Esophagus mucosa (tissue), 1 donor: Measurements from ENCODE around the gene PLOD2. TPM values are rescaled to one million over a fixed set of nuclear protein-coding genes. Genes with fewer than 3 reads are reported as not detected.
"Not testable (repeated sequence)": the region's sequence is repeated elsewhere in the genome, so short reads cannot be mapped to it uniquely, and the experiment has no call there.

Experiments
- ATAC-seq: fragments of 200-7000 bp; cut with Tn5 transposase; one replicate; pipeline ENCODE4 v1.9.1; 2020
- total RNA-seq: library from RNA; stranded (reverse); gene quantifications from one replicate; pipeline ENCODE4 v1.2.4, GENCODE V29; 2023
- donor health status: DM: yes; HTN: yes; CAD: no.

Gene PLOD2
- total RNA-seq, 1 donor from 2014 or later: 14.5 TPM

DNA sequence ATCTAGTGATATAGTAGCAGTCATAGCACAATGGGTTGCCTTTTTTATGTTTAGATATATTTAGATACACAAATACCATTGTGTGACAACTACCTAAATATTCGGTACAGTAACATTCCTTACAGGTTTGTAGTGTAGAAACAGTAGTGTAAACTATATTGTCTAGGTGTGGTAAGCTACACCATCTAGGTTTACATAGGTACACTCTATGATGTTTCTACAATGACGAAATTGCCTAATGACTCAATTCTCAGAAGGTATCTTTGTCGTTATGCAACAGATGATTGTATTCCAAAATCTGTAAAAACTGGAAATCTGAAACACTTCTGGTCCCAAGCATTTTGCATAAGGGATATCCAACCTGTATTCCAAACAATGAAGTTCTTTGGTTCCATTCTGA is 24.3 kb downstream of the PLOD2 start:
- ATAC-seq: peak; percentile 74

DNA sequence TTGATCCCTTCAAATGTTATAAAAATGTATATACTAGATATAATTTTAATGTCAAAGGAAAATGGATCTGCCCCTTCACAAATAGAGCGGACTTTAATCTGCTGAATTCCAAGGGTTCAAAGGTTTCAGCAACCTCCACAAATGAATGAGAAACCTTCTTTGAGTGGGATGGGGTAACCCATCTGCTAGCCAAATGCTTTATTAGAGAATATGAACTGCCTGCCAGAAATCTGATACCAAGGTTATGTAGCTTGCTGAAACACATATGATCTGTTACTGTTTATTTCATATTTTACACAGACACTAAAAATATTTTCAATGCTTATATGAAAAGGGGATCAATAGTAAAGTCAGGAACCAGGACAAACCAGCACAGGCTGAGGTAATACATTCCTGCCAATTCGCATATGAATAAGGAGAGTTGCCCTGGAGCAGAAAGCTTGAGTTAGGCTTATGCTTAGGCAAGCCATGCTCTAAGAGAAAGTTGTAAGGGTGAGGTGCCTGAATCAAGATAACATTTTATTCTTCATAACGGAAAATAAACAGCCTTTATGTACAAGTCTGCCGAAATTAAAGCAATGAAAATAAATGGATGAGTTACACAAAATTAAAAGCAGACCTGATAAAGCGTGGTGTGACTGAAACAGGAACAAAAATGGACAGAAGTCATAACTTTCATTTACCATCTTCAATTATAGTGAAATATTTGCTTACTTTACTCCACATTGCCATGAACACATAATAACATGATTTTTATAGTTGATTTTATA is 26.5 kb downstream of the PLOD2 start:
- no peak for ATAC-seq

DNA sequence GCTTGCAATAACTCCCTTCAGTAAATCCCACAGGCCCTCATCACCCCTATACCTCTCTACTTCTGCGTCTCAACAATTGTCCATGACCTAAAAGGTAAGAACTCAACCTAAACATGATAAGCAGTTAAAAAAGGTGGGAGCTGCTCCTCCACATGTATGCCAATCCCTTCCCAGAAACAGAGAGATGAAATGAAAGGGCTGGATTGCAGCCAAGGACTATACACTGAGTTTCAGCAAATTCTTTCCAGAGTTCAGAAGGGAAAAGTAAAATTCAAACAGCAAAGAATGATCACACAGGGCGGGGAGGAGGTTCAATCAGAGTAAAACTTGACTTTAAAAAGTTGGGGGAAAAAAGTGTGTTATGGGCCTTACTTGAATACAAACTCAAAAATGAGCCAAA is 27.5 kb downstream of the PLOD2 start:
- ATAC-seq: no peak

DNA sequence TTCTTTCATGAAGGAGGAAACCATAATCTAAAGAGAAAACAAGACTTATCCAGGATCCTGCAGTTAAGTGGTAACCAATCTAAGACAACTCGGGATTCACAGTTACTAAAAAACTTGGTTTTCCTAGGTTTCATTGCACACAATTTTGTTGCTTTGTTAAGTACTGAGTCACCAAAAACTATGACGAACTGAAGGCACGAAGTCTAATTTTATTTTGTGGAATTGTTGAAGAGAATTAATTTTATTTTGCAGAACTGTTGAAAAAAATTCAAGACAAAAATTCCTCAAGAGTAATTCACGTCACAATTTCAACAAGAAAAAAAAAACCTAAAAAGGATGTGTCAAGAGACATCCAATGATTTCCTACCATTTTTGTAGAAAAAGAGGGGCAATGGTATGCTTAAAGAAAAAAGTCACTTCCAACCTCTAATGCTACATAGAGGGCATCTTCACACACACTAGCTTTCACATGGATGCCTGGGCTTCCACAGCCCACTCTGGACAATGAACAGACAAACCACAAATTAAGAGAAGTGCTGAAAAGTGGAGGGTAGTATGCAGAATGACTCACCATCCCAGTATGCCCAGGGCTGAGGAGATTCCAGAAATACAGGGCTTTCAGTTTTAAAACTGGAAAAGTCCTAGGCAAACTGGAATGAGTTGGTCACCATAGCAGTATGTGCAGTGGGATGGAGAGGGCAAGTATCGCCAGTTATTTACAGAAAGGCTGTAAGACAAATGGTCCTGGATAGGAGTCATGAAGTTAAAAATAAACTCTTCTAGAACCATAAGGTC is 29.2 kb downstream of the PLOD2 start:
- no peak for ATAC-seq

DNA sequence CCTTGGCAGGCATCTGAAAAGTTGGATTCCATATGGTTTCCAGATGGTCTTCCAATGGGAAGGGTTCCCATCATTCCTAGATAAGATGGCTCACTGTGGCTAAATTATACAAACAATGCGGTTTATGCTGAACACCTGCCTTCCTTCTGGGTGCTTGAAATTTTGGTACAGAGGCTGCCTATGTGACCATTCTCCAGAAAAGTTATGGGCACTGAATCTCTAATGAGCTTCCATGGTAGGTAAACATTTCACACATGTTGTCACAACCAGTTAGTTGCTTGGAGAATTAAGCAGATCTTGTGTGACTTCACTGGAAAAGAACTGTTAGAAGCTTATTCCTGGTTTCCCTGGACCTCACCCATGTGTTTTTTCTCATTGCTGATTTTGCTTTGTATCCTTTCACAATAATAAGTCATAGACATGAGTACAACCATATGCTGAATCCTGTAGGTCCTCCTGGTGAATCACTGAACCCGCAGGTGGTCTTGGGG is 30.1 kb downstream of the PLOD2 start:
- ATAC-seq: no peak

DNA sequence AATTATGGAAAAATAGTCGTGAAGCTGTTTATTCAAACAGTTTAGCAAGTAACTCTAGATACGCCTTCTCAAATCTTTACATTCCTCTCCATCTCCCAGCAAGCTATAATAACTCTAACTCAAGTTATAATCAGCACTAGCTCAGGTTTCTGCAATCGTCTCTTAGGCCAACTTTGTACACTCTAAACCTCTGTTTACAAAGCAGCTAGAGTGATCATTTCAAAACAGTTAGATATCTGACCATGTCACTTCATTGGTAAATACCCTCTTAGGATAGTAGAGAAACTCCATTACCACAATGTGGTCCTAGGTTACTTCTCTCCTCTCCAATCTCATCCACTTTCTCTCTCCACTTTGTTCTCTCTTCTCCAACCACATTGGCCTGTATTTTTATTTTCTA is 31.2 kb downstream of the PLOD2 start:
- ATAC-seq: no peak

DNA sequence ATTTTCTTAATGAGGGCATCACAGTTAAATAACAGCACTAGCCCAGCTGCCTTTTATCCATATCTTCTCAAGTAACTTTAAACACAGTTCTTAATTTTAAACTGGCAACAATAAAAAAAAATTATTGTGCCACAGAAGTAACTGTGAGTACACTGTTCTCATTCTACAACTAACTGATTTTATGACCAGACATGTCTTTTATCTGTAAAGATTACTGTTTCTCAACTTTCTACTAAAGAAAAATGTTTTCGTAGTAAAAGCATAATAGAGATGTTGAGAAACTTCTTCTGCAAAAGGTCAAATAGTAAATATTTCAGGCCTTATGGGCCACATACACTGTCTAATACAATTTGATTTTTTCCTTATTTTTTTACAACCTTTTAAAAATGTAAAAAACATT is 32.0 kb downstream of the PLOD2 start:
- ATAC-seq: no peak

DNA sequence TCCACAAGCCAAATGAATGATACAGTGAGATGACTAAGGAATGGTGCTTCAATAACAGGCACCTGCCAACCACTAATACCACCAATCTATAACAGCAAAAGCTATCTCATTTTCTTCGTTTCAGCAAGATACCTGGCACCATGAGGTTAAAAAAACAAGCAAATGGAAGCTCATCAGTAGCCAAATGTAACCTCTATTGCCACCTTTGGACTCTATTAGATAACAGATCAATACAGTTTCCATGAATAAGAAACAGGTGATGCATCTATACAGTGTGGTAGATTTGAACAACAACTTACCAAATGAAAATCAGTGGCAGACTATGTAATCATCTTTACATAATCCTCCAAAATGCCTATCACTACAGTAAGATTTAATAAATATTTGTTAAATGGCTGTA is 32.8 kb downstream of the PLOD2 start:
- no peak for ATAC-seq

DNA sequence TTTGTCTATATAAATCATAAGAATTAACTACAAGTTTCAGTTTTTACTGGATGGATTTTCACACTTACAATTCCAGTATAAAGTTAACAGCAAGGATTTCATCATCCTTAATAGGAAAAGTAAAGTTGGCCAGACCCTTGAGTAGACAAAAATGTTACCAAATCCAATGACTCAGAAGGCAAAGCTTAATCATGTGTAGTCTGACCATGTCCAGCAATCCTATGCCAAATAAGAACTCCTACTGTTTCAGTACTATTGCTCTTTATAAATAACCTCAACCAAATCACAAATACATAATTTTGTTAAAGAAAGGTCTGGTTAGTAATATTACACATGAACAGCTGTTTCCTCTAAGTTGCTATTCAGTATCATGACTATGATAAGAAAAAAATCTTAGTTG is 35.0 kb downstream of the PLOD2 start:
- no peak for ATAC-seq

DNA sequence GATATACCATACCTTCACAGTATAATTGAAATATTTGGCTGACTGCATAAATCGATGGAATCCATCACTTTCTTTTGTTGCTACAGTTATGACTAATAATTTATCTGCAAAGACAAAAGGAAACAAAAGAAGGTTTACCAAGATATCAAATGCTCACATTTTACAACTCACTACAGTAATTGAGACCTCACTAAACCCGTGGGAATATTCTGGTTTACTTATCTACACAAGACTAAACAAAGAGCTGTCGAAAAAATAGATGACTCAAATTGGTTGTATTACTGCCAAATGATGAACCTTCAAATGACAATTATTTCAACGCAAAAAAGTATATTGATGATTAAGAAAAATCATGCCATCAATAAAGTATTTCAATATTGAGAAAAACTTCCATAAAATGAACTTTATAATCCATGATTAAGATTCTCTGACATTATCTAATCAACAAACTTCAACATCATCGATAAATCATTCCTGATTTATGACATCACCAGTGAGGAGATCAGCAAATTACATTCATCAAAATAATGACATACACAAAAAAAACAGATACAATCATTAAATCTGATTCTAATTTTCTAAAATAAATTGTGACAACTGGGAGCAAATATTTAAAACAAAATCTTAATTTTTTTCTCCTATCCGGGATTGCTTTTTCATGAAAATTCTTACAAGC is 36.7 kb downstream of the PLOD2 start:
- ATAC-seq: no peak

DNA sequence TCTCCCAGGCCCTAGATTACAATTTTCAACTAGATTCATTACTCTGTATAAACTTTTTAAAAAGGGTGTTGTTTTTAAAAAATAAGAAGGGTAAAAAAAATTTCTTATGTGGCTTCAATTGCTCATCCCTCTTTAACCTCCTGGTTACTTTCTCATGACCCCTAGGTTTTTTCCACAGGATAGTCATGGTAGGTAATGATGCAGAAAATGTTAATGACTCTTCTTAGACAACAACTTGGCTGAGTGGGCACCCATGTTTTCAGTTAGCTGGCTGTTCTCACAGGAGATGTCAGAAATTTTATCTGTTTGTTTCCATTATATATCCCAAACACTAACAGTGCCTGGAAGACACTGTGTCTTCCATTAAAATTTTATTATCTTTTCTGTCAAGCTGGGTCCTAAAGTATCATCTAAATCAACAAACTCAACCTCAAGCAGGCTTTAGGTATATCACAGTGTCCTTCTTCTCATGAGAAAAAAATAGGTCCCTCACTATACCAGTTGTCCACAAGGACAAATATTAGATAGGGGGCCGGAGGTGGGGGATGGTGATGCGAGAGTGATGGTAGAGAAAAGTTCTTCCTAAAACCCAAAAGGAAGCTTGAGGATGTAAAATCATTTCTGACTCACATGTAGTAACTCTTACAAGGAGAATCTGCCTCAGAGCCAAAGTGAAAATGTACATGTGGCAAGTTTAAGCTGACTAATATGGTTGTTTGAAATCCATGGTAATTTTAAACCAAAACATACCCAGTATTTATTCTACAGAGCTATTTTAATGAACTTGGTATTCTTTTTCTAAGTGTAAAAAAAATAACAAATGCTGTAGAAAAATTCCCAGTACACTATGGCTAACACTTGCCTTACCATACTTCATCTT is 43.3 kb downstream of the PLOD2 start:
- ATAC-seq: no peak

DNA sequence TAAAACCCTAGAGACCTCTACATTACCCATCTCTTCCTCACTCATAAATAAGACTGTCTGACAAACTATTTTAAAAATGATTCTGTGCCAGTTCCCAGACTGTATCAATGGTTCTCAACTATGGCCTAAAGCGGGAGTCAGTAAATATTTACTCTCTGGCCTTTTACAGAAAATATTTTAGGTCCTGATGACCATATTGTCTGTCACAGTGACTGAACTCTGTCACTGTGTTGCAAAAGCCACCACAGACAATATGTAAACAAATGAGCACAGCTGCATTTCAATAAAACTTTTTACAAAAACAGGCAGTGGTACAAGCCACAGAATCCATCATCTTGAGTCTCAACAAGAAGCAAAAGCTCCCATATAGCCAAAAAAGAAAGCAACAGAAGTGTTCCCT is 45.4 kb downstream of the PLOD2 start:
- ATAC-seq: no peak

DNA sequence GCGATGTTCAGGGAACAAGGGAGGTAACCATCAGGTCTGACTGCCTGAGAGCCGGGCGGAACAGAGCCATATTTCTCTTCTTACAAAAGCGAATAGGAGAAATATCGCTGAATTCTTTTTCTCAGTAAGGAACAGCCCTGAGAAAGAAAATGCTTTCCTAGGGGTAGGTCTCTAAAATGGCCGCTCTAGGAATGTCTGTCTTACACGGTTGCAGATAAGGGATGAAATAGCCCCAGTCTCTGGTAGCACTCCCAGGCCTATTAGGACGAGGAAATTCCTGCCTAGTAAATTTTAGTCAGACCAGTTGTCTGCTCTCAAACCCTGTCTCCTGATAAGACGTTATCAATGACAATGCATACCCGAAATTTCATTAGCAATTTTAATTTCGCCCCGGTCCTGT is 47.2 kb downstream of the PLOD2 start:
- ATAC-seq: not testable (repeated sequence)

DNA sequence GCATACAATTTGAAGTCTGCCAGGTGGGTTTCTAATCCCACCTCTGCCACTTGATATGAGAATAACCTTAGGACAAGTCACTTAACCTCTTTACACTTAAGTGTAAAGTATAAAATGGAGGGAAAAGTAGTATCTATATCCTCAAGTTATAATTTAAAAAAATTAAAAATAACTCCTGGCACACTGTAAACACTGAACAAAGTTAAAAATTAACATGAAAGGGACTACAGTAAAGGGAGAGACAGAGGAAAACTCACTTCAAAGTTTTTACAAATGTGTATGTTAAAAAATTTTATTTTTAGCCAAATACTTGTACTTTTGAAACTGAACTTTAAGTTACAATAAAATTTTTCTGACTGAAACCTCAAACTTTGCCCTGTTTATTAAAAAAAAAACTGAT is 49.6 kb downstream of the PLOD2 start:
- no peak for ATAC-seq

DNA sequence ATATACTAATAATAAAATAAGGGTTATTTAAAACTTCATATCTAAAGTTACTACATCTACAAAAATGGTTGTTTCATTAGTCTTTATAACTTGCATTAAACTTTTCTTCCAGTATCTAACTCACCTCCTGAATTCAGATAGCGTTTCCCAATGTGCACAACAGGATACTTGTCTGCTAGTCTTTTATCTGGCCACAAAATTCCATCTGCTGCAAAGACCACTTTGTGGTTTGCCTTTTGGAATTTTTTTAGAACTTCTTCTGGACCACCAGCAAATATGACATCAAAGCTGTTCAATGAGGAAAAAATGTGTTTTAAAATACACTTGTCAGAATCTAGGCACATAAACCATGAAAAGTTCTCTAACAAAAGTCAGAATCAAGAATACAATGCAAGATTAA is 50.8 kb downstream of the PLOD2 start:
- ATAC-seq: no peak

DNA sequence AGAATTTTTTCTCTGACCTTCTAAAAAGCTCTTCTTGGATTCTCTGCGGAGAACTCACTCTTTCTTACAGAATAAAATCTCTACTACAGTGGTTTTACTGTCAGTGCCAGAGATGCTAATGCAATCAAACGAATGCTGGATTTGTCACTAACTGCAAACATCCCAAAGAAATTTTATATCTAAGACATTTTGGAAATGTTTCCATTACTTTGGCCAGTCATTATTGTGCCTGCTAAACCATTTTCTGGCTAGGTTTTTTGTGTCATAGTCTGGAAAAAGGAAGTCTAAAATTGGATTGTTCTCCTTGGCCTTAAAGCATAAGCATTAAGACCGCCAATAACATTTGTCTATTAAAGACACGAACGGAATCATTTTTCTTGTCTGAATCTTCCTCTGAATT is 54.0 kb downstream of the PLOD2 start:
- no peak for ATAC-seq

DNA sequence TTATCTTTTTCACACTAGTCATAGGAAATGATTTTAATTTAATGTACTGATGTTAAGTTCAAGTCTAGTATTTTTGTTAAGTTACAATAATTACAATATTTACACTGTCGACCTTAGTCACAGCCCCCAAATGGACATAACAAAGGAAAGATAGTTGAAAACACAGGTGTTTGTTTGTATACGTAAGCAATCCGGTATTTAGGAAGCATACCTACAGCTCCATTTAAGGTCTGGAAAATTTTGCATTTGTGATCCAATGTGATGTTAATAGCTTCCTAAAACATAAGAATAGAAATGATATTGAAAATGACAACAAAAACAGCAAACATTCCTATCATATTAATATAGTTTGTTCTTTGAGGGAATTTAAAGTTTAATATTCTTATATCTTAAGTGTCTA is 56.9 kb downstream of the PLOD2 start:
- ATAC-seq: no peak

DNA sequence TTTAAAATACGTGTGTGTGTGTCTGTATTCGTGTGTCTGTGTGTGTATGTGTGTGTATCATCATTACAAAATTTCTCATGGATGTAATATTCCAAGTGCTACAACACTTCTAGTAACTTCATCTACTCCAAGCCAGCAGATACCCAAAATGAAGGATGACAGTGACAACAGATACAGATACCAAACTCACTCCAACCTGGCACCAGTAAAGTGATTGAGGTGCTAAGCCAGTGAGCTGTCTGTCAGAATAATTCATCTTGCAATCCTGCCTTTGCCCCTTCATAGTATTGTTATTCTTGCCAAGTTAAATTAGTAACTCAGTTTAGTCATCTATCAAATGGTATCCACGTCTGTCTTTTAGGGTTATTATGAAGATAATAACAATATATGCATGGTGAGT is 58.1 kb downstream of the PLOD2 start:
- no peak for ATAC-seq

DNA sequence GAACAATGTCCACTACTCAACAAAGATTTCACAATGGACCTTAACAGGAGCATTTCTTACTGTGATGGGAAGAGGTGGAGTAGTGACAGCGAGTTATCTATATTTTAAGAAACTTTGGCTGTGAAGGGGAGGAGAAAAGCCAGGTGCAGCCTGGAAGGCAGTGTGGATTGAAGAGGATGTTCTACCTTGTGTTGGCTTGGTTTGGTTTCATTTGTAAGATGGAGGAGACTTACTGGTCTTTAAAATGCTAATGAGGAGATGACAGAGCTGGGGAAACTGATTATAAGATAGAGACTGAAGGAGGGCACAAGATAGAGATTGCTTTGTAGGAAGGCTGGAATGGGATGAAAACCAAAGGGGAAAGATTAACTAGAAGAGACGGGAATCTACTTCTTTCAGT is 59.4 kb downstream of the PLOD2 start:
- no peak for ATAC-seq

DNA sequence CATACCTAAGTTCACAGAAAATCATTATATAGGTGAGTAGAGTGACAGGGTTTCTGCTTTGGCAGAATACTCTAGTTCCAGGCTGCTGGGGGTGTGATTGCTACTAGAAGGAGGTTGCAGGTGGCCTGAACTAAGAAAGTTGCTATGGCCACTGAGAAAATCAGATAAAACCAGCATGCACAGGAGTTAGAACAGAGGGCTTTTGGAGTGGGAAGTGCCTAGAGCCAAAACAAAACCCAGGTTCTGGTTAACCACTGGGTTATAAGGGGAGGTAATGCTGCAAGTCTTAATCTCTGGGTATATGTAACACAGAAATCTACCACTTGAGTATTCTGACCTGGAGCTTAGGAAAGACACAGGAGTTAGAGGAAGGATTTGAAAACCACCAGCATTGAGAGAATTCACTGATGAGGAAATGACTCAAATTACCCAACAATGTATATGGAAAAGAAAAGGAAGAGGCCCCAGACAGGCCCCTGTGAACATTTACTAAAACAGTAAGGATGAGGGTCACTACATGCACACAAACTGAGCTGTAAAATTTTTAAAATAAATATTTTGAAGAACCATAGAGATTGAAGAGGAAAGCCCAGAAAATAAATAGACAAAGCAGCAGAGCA is 60.0 kb downstream of the PLOD2 start:
- ATAC-seq: no peak

DNA sequence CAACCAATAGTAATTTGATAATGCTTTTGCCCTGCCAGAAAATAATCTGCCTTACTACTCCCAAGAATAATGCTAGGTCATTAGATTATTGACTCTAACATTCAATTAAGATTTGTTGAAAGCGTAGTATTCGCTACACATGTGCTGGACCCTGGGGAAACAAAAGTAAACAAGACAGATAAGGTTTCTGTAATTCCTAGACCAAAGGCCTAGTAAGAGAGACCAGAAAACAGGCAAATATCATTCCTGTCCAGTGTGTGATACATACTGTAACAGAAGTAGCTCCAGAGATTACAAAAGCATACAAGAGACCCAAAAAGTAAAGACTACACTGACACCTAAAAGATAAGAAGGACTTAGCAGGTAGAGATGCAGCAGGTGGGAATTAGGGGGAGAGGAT is 60.8 kb downstream of the PLOD2 start:
- ATAC-seq: no peak

DNA sequence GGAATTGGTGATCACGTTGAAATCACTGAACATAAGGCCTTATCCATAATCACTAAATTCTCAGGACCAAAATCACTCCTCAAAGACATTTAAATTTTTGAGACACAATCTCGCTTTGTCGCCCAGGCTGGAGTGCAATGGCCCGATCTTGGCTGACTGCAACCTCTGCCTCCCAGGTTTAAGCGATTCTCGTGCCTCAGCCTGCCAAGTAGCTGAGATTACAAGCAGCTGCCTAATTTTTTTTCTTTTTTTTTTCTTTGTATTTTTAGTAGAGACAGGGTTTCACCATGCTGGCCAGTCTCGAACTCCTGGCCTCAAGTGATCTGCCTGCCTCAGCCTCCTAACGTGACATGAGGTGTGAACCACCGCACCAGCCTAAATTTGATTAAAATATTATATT is 61.7 kb downstream of the PLOD2 start:
- ATAC-seq: no peak
